ENCODE measurements around the gene CCDC81.
A peak's percentile ranks its signal among the peaks of the same experiment; 100 is the strongest.

The CCDC81 gene

DNA sequence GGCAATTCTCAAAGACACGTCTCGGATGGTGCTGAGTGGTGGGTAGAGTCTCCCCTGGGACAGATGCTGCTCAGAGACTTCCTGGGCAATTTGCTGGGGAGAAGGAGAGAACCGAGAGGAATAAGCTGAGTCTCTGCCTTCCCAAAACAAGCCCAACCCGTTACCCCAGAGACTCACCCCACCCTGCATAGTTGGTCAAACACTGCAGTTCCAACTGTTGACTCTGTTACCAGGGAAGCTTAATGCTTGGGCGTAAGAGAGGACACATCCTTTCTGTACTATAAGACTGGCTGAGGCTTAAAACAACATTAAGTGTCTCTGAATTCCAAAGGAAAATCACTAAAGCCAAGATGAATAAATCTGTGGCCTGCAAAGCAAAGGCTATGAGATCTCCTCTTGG lies 68.1 kb downstream of the CCDC81 start:
- no peak for DNase-seq

DNA sequence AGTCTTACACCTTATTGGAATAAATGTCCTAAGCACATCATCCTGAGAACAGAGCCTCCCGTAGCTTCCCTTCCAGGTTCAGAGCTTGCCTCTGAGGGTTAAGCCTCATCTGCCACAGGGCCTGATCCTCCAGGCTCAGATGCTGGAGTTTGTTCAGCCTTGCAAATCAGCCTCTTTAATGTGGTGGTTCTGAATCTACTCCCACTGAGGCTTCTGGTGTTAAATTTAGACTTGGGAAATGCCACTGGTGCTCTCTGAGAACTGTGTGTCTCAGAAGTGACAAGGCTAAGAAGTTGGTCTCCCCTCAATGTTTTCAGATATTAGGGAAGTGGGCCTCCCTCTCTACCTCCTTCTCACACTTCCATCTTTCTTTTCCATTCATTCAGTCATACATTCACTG lies 68.7 kb downstream of the CCDC81 start:
- no peak for DNase-seq

DNA sequence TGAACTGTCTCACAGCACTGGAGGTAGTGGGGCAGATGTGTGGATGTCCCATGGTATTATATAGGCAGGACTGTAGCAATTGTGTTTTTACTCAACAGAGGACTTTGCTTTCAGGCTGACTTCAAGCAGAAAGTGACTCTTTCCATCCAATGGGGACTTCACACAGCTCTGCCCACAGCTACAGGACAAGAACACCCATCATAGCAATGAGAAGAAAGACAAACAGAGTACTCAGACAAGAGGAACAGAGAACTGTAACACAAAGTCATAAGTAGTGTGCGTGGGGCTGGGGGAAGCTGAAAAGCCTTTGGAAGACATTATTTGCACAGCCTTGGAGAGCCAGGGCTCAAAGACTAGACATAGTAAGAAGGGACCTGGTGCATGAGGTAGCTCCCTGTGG lies 70.3 kb downstream of the CCDC81 start:
- DNase-seq, result no peak

DNA sequence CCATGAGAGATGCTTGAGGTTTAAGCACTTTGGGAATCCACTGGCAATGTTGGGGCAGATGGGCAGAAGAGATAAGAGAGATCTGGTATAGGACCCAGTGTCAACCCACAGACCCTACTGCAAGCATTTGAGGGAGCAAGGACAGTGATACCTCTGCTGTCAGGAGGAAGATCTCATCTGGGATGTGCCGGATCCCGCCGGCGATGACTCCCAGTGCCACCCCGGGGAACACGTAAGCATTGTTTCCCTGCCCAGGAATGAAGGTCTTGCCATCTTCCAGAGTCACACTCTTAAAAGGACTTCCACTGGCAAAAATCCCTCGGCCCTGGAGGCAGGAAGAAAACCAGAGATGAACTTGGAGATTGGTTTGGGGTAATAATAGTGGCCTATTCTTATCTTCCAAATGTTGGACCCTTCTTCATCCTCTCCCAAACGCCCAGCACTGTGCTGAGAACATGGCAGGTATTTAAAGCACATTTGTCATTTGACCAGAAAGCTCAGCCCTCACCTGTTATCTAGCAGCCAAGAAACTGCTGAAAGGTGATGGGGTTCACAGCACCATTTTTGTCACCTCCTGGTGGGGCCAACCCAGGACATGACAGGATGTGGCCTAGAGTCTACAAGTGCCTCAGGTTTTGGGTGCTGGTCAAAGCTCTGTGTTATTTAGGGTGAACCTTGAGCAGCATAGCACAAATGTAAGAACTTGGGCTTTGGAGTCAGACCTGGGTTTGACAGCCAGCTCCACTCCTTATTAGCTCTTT lies 71.7 kb downstream of the CCDC81 start:
- DNase-seq, result no peak

DNA sequence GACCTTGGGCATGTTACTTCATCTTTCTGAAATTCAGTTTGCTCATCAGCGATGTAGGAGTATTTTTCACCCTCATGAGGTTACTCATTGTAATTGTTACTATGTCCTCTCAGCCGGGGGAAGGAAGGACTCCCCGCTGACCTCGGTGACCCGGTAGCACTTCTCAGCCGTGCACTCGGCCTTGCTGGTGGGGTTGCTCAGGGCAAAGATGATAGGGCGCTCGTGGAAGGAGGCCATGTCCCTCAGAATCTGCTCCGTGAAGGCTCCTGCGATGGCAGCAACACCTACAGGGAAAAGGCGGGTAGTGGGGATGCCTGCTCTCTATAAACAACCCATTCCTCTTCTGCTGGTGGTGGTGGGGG lies 72.2 kb downstream of the CCDC81 start:
- no peak for DNase-seq

DNA sequence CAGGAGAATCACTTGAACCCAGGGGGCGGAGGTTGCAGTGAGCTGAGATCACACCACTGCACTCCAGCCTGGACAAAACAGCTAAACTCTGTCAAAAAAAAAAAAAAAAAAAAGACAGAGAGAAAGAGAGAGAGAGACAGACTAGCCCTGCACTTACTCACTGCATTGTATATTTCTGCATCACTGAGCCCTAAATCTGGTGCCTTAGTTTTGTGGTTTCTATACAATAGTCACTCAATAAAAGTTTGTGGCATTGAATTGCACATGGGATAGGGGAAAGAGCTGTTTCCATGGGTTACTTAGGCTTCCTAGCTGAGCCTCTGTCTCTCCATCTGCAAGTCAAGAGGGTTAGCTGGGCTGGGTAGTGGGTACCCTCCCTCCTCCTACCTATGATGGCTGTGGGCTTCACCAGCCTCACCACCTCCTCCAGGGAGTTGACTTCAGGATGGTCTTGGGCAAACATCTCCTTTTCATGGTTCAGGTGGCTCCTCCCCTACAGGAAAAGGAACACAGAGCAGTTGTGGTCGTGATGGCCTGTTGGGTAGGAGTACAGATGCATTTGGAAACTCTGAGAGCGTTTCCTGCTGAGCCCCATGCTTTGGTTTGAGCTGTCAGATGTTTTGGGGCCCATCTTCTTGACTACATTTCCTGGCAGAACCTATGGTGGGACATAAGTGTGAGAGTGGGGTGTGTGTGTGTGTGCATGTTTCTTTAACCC lies 73.2 kb downstream of the CCDC81 start:
- DNase-seq, result no peak

DNA sequence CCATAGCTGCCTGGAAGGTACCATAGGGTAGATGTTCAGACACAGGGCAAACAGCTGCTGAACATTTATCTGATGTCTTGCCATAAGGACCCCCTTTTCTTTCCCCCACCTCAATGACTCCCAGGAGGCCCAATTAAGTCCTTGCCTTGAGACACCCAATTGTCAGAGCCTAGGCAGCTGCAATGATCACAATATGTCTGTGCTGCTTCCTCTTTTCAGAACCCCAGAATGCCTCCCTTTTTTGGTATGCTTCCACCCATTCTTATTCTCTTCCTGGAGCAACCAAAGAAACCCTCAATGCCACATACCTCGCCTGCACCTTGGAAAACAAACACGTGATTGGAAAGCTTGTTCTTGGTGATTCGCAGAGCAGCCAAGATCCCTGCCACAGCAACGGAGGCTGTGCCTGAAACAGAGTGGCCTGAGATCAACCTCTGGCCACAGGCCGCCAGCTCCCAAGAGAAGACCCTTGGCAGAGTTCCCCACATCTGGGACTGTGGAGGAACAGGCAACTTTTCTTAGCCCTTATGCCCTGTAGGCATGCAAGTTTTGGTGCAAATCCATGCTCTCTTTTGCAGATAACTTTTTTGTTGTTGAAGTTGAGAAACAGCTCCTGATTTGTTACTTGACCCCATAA lies 75.4 kb downstream of the CCDC81 start:
- DNase-seq, result no peak

DNA sequence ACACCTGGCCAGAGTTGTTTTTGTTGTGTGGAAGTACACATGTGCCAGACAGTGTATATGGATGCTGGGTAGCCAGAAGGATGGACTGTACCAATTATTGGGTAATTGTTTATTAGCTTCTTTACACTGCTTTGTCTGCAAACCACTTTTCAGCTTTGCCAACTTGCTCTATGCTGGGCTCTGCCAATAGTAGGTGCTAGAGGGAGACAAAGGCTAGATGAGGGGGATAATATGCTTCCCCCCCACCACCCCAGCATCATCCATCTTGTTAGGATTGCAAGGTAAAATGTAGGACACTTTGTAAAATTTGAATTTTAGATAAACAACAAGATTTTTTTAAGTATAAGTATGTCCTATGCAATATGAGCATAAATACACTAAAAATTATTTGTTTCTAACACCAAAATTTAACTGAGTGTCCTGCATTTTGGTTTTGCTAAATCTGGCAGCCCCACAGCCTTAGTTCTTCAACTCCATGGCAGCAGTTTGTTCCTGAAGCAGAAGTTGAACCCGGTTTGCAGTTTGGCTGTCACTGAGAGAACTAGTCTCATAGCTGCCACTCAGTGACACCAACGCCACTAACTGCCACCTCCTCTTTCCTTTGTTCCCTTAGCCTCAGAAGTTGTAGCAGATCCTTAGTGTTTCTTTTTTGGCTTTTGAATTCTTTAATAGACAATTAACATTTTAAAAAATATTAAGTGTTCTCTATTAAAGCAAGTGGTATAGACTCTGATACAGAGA lies 78.8 kb downstream of the CCDC81 start:
- DNase-seq, result no peak

DNA sequence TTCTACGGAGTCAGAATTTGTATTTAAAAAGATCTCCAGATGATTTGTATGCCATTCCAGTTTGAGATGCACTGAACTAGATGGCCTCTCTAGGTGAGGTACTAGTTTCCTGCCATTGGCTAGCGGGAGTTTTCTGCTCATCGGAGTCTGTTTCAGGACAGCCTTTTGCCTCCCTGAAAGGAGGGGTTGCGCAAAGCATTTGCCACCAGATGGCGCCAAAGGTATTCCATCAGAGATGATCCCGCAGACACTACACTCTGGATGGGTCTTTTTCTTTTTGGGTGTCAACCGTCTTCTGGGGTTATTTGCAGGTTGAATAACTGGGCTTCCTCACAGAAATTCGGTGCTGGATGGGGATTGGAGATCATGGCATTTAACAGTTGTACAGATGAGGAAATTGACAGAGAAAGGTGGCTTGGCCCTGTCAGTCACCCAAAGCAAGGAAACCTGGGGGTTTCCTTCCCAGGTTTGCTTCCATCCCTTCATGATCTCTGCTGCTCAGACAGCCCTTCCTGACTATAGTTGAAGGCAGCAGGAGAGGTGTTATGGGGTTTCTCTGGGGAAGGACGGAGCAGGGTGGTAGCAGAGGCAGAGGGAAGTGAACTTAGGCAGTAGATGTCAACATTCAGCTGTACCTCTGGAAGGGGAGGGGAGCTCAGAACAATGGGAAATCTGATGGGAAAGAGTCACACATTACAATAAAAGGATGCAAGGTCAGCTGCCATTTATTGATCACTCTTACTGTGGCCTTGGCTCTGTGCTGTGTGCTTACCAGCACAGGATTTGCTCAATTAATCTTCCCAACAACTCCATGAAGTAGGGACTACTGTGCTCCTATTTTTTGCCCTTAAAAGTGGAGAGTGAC lies 81.6 kb downstream of the CCDC81 start:
- DNase-seq, result peak; percentile 8

DNA sequence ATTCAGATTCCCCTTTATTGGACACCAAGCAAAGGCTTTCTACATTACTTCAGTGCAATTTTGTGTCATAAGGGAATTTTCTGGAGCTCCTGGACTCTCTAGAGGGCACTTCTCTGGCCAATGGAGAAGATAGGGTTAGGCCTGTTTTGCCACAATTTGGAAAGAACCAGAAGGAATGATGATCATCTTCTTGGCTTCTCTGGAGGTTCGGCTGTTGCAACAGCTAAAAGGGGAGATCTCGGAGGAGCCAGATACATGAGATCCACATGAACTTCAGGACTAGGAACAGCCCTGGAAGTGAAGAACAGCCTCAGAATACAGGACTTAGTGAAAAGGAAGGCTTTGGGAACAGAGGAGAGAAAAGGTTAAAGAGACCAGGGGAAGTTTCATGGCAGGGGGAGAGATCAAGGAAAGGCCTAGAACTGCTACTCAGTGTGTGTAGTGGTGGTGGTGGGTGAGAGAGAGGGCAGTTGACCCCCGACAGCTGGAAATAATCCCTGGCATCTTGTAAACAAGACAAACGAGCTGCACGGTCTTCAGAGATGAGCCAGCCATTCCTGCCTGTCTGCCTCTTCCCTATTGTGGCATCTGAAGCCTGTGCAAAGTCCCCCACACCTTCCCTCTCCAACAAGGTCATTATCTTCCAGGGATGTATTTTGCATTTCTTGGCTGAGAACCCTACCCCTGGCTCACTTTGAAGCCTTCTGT lies 83.8 kb downstream of the CCDC81 start:
- no peak for DNase-seq

DNA sequence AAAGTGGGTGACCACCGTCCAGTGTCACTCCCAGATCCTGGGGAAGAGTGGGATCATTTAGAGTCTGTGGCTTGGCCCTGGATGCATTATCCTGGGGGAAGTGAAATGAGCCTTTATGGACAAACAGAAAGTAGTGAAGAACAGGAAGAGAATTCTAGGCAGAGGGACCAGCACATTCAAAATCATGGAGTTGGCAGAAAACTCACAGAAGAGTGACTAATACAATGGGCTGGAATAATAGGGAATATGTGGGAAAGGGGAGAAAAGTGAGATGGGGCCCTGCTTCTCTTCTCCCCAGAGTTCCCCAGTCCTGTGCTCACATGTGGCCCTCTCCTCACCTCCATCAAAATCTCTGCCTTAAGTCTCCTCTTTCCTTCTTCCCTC lies 84.3 kb downstream of the CCDC81 start:
- no peak for DNase-seq

DNA sequence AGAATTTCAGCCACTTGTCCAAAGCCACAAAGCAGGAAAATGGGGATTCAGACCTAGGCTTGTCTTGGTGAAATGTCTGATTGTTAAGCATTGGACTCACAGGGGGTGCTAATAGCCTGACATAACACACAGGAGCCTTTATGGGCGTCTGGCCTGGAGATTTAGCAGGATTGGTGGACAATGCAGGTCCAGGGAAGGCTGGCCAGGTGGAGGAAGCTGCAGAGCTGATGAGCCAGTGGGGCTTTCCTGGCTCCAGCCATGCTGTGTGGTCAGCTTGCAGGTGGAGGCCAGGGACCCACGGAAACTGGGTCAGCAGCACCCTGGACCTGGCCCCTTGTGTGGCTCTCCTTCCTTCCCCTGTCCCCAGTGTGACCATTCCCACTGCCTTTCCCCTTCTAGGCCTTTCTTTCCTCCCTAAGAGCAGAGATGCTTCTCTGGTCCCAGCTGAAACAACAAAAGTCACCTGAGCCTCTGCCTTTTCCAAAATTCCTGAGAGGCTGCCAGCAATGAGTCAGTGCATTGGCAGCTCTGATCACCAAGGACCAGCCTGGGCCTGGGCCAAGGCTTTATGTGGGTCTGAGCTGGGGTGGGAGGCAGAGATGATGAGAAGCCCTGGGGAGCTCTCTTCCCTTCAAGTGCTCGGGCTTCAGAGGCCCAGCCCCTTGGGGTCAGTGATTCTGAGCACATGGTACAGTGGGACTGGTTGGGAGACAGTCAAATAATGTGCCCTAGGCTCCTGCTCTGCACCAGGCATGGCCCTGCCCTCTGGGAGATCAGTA lies 85.2 kb downstream of the CCDC81 start:
- no peak for DNase-seq

DNA sequence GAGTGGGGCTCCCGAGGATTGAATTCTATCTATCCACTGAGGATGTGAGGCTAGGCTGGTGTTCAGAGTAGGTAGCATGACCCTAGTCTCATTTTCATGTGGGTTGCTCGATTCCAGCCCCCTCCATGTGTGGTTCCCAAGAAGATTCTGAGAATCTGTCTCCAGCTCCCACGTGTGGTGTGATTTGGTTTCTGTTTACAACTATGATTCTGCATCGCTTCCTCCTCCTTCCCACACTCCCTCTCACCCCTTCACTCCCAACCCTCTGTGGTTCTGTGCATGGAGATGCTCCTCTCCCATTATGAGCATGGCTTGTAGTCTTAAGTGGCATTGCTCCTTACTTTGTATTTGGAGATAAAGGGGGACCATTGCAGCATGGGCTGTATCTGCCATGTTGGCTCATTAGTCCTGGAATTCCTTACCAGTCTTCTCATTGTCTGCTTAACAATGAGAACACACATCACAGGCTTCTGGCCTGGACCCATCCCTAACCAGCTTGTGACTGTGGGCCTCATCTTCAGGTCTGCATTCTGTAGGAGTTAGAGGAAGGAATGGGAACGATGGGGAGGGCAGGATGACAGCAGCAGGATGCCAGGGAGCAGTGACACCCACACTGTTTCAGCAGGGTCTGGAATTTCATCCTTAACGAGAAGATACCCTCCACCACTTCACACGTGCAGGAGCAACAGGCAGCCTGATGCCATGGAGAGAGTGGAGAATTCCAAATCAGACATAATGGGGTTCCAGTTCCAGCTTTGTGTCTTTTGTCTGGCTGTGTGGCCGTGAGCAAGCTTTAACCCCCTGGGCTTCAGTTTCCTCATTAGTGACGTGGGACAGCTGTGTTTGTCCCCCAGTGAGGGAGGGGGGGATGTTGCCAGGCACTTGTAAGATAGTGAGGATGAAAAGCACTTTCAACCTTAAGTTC lies 86.0 kb downstream of the CCDC81 start:
- no peak for DNase-seq

DNA sequence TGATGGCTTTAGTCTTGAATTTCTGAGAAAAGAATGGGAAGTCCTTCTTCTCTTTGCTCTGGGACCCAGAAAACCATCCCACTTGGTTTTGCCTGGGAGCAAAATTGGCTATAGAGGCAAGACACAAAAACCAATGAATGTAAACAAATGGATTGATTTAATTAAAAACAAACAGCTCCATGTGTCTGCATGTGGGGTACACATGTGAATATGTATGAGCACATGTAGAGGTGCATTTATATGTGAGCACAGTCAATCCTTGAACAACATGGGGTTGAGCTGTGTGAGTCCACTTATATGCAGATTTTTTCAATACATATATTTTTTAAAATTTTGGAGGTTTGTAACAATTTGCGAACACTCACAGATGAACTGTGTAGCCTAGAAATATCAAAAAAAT lies 87.2 kb downstream of the CCDC81 start:
- no peak for DNase-seq

DNA sequence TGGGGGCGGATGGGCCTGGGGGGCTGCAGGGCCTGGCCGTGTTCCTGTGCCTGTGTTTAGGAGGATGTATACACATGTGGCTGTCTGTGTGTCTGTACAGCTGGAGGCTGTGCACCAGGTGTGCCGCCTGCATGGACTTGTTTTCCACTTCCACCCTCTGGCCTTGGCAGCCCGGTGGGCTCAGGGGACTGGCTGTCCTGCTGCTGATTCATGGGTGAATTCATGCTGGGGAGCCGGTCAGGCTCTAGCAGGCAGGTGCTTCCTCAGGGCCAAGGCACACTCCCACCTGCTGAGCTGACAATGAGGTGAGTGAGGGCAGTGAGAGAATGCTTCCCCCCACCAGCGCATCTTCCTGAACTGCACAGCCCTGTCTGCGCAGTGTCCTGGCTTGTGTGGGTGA lies 88.4 kb downstream of the CCDC81 start:
- no peak for DNase-seq

DNA sequence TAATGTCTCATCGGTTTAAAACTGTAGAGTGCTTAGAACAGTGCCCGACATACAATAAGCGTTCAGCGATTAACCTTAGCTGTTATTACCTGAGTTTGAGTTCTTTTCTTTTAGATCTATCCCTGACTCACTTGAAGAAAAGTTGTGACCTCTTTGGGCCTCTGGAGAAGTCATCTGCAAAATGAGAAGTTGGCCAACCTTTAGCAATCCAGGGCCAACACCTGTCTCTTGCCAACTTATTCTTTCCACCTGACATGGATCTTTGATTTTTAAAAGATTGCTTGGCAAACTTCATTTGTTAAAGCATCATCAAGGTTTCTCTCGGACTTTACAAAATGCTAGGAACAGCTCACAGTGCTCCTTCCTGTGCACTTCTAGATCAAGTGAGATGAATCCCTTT lies 89.3 kb downstream of the CCDC81 start:
- no peak for DNase-seq

DNA sequence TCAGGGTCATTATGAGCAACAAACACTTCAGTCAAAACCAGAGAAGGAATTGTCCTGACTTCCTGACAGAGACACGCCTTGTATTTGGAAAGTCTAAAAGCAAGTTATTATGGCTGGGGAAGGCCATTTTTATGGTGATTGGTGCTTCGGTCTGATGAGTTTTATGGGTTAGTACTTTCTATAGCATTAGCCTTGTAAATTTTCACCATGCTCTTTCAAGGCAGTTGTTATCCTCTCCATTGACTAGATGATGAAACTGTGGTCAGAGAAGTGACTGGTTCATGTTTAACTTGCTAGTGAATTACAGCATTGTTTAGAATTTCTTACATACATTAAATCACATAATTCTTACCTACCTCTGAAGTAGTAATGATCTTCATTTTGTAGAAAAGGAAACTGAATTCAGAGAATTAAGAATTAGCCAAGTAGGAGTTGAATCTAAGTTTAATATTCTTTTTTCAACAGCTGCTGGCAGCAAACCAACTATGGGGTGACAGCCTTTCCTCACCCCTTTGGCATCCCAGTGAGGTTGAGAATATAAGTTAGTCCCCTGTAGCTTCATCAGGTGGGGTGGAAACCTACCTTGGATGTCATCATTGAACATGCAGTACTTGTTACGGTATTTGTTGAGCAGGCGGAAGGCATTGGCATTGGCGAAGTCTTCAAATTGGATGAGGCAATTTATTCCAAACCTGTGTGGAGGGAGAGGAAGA lies 90.0 kb downstream of the CCDC81 start:
- no peak for DNase-seq

DNA sequence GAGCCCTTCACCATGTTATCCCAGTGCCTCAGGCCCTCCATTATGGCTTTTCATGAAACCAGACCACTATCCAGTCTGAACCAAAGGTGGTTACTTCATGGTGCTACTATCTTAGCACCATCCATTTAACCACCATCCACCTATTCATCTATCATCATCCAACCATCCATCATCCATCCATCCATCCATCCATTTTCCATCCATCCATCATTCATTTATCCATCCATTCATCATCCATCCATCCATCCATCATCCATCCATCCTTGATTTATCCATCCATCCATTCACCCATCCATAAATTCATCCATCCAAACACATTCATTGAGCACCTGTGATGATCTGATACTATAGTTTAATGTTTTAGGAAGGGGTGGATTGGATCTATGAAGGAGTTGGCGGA lies 93.5 kb downstream of the CCDC81 start:
- no peak for DNase-seq

Measured in GOT3 (cell line).